Activated T-helper 9 cell treated with anti-CD3 and anti-CD28 coated beads, Interleukin-2, amount 50 U/mL, for 16 hours (primary cell): ENCODE data around the gene CHN1.

Source experiments
- DNase-seq: peaks from one replicate; pipeline ENCODE4 v3.0.0-alpha.2; 2020; ENCODE audit warnings: low read depth

Gene CHN1

GRCh38 chr2:174766271-174766670 lies 238.9 kb downstream of the CHN1 start:
- no peak for DNase-seq

GRCh38 chr2:174765576-174765975 lies 239.6 kb downstream of the CHN1 start:
- no peak for DNase-seq

- DNase-seq = no peak
Measured at GRCh38 chr2:174764280-174765255, 240.6 kb downstream of the CHN1 start, which contains the start of gene CHRNA1. CHRNA1 (minus strand) TSS chr2:174764472; CDS start chr2:174764394, 78 bp downstream.

GRCh38 chr2:174763780-174764179 lies 241.4 kb downstream of the CHN1 start:
- DNase-seq = no peak

GRCh38 chr2:174762464-174762863 lies 242.7 kb downstream of the CHN1 start:
- no peak for DNase-seq

GRCh38 chr2:174761837-174762236 lies 243.3 kb downstream of the CHN1 start:
- no peak for DNase-seq

GRCh38 chr2:174760845-174761473 lies 244.2 kb downstream of the CHN1 start:
- DNase-seq = no peak

- DNase-seq = no peak
Measured at GRCh38 chr2:174759381-174760065, 245.7 kb downstream of the CHN1 start.

GRCh38 chr2:174756743-174757142 lies 248.4 kb downstream of the CHN1 start:
- DNase-seq = no peak

- DNase-seq = peak; percentile 35
Measured at GRCh38 chr2:174753038-174753633, 252.0 kb downstream of the CHN1 start.

- DNase-seq = peak; percentile 20
Measured at GRCh38 chr2:174752403-174753037, 252.7 kb downstream of the CHN1 start.

- DNase-seq = peak; percentile 28
Measured at GRCh38 chr2:174750923-174751441, 254.2 kb downstream of the CHN1 start.

GRCh38 chr2:174749793-174750192 lies 255.4 kb downstream of the CHN1 start:
- DNase-seq = no peak

- peak; percentile 58 for DNase-seq
Measured at GRCh38 chr2:174748948-174749347, 256.2 kb downstream of the CHN1 start.
